ENCODE measurements around the gene DNAAF1.
"Not testable (repeated sequence)": the region's sequence is repeated elsewhere in the genome, so short reads cannot be mapped to it uniquely, and the experiment has no call there.

The DNAAF1 gene

DNA sequence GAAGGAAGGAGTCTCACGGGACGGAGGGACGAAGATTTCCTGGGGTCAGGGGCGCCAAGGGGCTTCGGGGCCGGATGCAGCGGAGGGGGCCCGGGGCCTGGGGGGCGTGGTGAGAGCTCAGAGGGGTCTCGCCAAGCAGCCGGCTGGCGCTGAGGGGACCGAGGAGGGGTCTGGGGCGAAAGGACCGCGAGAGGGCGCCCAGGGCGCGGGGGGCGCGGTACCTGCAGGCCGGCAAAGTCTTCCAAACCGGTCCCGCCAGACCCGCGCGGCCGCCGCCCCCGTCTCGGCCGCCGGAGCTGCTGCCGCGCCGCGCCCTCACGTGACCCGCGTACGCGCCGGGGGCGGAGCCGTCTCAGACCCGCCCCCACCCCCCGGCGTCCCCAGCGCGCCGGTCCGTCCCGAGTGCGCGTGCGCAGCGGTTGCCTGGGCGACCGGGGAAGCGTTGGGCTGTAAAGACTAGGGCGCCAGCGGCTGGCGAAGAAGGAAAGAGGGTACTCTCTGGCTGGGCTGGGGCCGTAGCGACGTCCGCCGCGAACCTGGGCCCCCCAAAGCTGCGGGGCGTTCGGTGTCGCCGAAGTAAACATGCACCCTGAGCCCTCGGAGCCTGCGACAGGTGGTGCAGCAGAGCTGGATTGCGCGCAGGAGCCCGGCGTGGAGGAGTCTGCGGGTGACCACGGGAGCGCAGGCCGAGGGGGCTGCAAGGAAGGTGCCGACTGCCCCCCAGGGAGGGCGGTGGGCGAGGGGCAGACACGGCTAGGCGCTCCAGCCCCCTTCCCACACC lies at the start of gene DNAAF1, which contains the start of gene HSDL1:
TSS of gene DNAAF1 (plus strand) at position 450 of the 781 bp plus-strand sequence. CDS start at position 583, 133 bp downstream.
TSS of gene HSDL1 (minus strand) at position 319 of the 781 bp plus-strand sequence. CDS start 13,856 bp downstream, outside the sequence.
- peak; percentile 93 for DNase-seq (ENCODE audit: low spot score)

DNA sequence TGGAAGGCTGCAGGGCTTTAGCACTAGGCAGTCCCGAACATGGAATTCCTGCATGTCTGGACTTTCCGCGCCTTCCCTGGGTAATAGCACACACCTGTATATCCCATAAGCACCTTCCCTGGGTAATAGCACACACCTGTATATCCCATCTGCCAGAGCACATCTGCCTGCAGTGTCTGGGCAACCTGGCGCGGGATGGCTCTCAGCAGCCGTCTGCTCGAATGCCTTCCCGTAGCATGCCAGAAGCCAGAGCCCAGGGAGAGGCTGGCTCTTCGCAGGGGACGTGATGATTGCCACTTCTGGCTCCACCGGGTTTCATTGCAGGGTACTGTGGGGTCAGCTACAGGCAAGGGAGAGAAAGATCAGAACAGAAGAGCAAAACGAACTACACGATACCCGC lies 49.6 kb upstream of the DNAAF1 start:
- no peak for DNase-seq (ENCODE audit: low spot score)

DNA sequence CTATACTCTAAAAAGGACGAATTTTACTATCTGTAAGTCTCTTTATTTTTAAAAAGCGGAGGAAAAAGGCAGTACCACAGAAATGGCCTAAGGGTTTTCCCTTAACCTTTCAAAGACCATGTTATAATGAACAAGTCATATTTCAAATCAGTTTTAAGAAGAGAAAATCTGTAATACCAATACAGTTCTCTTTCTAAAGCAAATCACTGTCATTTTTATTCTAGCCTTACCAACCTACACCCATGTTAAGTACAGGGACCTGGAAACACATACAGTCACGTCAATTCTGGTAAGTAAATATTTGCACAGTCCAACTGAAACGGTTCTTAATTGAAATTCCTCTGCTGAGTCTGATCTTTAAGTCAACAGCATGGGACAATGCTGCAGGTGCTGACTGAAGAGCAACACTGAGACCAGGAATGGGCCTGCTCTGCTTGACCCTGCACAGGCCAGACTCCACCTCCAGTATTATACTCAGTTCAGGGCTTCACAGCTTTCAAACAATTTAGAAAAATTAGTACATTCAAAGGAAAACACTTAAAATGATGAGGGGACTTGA lies 48.6 kb upstream of the DNAAF1 start:
- DNase-seq (ENCODE audit: low spot score) = no peak

DNA sequence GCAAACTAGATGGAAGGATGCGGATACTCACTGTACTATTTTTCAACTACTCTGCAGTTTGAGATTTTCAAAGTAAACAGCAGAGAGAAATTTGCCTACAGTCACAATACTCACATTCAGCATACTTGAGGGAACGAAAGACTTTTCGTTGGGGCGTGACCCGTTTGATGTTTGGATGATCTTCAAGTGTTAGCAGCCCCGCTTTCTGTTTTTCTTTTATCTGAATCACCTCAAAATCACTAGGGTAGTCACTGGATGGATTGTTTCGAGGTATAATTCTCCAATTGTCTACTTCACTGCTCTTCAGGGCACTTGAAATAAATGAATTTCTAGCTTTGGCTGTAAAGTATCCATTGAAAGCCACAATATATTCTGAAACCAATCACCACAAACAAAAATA lies 46.2 kb upstream of the DNAAF1 start:
- no peak for DNase-seq (ENCODE audit: low spot score)

DNA sequence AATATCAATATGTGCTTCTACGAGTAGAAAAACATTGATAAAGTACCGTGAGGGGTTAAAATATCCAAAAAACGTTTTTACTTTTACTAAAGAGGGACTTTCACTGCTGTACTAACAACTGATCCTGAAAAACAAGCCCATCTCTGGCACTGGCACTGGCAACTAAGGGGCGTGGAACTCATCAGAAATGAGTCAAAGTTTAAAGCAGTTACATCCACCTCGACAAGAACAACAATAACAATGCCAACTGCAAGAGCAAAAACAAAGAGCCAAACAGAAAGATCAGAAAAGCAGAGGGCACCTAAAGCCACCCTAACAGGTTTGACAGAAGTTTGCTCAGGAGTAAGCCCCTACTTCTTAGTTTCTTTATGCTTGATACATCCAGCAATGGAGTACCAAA lies 41.4 kb upstream of the DNAAF1 start:
- DNase-seq (ENCODE audit: low spot score) = no peak

GRCh38 chr16:84104231-84104630 lies 40.9 kb upstream of the DNAAF1 start:
- no peak for DNase-seq (ENCODE audit: low spot score)

GRCh38 chr16:84105301-84105815 lies 39.8 kb upstream of the DNAAF1 start:
- DNase-seq (ENCODE audit: low spot score) = no peak

GRCh38 chr16:84105948-84106740 lies 39.0 kb upstream of the DNAAF1 start:
- no peak for DNase-seq (ENCODE audit: low spot score)

- no peak for DNase-seq (ENCODE audit: low spot score)
Measured at GRCh38 chr16:84107921-84108320, 37.2 kb upstream of the DNAAF1 start.

- DNase-seq (ENCODE audit: low spot score) = no peak
Measured at GRCh38 chr16:84109598-84110335, 35.3 kb upstream of the DNAAF1 start.

- DNase-seq (ENCODE audit: low spot score) = no peak
Measured at GRCh38 chr16:84110527-84110926, 34.6 kb upstream of the DNAAF1 start.

DNA sequence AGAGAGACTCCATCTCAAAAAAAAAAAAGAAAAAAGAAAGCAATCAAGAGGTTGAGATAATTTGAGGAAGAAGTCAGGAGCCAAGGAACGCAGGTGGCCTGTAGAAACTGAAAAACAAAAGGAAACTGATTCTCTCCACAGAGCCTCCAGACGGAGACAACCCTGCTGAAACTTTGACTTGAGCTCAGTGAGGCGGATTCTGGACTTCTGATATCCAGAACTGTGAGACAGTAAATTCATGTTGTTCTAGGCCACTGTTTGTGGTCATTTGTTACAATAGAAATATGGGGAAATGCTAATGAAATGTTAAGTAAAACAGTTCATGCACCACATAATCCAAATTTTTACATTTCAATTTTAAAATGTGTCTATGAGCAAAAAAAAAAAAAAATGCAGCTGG lies 33.6 kb upstream of the DNAAF1 start:
- no peak for DNase-seq (ENCODE audit: low spot score)

DNA sequence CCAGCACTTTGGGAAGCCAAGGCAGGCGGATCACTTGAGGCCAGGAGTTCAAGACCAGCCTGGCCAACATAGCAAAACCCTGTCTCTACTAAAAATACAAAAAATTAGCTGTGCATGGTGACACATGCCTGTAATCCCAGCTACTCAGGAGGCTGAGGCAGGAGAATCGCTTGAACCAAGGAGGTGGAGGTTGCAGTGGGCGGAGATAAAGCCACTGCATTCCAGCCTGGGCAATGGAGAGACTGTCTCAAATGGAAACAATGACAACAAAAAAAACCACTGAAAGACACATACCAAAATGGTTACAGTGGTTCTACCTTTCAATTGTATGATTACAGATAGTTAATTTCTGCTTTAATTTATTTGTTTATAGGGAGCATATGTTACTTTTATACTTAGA lies 33.2 kb upstream of the DNAAF1 start:
- not testable (repeated sequence) for DNase-seq (ENCODE audit: low spot score)

GRCh38 chr16:84115919-84116719 lies 29.0 kb upstream of the DNAAF1 start:
- DNase-seq (ENCODE audit: low spot score) = no peak

GRCh38 chr16:84116720-84117493 lies 28.2 kb upstream of the DNAAF1 start, which contains the start of gene MBTPS1:
TSS of gene MBTPS1 (minus strand) at chr16:84116942. CDS start at chr16:84101783, 15,159 bp downstream.
- peak; percentile 99 for DNase-seq (ENCODE audit: low spot score)

DNA sequence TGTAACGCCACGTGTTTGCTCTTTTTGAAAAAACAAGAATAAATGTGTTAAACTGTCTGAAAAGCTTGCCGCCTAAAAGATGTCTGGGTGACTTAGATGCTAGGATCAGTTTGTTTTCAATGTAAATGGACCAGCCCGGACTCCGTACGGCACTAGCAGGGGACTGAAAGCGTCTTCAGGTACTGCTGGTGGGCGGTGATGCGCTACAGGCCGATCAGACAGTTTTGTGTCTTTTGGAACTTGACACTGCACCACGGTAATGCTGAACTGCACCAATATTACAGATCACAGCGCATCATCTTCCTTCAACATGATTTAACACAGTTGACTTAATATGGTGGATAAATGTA lies 27.6 kb upstream of the DNAAF1 start:
- DNase-seq (ENCODE audit: low spot score) = no peak

- not testable (repeated sequence) for DNase-seq (ENCODE audit: low spot score)
Measured at GRCh38 chr16:84118315-84118714, 26.8 kb upstream of the DNAAF1 start.

- no peak for DNase-seq (ENCODE audit: low spot score)
Measured at GRCh38 chr16:84119368-84119767, 25.7 kb upstream of the DNAAF1 start.

- no peak for DNase-seq (ENCODE audit: low spot score)
Measured at GRCh38 chr16:84120023-84120422, 25.1 kb upstream of the DNAAF1 start.

DNA sequence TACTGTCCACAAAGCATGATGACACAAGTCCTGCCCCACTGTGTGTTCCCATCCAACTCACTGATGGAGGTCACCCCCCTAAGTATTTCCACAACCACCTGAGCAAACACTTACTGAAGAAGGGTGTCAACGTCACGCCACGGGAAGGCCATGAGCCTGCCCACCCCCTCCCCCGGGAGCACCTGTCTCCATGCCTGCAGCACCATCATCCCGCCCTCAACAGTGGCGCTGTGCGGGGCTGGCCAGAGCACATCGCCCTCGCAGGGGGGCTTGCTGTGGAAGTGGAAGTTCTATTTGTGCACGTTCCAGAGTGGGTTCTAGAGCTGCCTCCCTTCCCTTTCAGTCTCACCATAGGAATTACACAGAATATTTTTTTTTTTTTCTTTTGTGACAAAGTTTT lies 24.1 kb upstream of the DNAAF1 start:
- DNase-seq (ENCODE audit: low spot score) = no peak
